Measurements from ENCODE around the gene NBEA.
"Not testable (repeated sequence)": the region's sequence is repeated elsewhere in the genome, so short reads cannot be mapped to it uniquely, and the experiment has no call there.

NBEA gene

DNA sequence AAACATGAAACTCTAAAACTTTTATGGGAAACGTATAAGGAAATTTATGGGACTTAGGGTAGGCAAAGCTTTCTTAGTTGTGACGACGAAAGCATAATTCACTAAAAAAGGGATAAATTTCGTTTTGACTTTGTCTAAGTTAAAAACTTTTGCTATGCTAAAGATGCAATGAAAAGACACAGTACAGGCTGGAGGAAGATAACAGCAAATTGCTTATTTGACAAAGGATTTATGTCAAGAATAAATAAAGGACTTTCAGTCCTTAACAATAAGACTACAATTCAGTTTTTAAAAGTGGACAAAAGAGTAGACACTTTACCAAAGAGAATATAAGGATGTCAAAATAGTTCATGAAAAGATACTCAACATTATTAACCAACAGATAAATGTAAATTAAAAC is 150.2 kb downstream of the NBEA start:
- no peak for DNase-seq

DNA sequence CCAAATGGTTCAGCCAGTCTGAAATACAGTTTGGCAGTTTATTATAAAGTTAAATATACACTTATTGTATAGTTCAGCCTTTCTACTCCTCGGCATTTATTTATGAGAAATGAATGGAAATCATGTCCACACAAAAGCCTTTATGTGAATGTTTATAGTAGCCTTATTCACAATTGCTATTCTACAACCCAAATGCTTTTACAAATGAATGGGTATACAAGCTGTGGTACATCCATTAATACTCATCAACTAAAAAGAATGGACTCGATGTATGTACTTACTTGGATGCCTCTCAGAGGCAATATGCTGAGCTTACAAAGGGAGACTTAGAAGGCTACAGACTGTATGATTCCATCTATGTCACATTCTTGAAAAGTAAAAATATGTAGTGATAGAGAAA is 150.7 kb downstream of the NBEA start:
- DNase-seq, result no peak

DNA sequence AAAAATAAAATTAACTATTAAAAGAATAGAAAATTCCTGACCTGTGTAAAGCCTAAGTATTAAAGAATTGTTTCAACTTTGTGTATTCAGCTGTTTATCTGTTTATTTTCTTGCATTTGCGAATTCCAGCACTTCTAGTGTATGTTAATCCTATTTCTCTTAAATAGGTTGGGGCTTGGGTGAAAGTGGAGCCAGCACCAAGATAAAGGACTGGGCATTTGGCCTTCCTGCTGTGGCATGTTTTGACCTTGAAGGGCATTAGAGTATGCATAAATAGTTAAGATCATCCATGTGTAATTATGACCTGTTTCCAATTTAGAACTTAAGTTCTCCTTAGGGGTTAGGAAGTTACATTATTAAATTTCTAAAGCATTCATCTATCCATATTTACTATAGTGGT is 151.3 kb downstream of the NBEA start:
- DNase-seq, result no peak

DNA sequence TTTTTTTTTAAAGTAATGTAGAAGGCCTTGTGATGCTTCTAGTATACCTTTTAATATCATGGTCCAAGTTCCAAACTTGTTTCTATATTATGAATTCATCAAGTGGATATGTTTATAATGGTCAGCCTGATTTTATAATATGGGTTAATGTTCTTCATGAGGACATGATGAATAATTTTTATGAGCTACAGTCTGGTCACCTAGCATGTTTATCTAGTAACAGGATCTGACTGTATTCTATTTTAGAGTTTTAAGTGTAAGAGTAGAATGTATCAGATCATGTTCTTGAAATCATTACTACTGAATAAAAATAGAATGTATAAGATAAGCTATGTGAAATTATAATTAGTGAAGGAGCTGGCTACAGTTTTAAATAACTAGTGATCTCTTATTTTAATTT is 164.7 kb downstream of the NBEA start:
- DNase-seq, result not testable (repeated sequence)

DNA sequence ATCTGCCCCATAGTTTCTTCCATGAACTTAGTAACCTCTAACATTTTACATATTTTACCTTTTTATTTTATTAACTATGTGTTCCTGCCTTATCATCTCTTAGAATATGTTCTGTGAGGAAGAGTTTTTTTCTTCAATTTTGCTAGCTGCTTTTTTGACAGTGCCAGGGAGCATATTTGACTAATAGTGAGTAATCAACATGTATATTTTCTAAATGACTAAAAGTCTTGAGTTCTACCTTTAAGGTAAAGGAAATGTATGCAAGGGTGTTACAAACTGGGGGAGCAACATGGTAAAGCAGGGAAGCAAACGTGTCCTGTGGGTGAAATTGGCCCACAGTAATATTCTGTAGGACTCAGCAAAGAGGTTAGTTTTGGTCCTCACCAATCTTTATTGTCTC is 165.5 kb downstream of the NBEA start:
- DNase-seq, result no peak

DNA sequence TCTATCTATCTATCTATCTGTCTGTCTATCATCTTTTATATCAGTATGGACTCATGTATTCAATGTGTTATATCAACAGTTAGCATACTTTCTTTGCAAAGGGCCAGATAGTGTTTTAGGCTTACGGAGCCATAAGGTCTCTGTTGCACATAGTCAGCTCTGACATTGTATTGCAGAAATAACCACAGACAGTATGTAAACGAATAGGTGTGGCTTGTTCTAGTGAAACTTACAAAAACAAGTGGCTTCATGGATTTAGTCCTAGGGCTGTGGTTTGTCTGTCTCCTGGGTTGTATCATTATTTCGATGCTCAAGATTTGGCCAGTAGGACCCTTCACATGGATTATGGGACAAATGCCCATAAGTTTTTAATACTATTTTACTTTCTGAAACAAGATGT is 171.5 kb downstream of the NBEA start:
- not testable (repeated sequence) for DNase-seq

DNA sequence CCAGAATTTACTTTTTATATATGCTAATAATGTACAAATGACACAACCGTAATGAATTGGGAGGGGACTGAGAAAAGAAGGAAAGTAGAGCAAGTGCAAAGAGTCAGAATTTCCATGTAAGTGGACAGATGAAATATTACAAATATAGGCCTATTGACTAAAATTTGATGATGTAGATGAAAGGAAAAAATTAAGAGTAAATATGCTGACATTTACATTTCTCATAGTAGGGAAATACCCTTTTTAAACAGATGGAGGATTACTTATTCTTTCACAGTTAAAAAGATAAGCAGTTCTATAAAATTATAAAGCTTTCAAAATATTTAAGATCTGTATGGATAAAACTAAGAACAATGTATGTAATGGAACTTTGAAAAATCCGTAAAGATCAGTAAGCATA is 185.4 kb downstream of the NBEA start:
- DNase-seq, result no peak

DNA sequence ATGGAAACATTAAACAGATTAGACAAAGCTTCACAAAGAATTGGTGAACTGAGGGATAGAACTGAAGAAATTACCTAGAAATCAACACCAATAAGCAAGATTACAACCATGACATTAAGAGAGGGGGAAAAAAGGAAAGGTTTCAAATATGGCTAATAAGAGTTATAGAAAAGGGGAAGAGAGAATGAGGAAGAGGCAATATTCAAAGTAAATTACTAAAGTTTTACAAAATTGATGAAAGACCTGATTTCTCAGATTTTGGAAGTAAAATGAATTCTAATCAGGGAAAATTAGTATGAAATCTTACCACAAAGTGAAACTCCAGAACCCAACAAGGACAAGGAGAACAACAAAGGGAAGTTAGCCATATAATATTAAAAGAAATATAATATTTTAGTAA is 187.4 kb downstream of the NBEA start:
- DNase-seq, result no peak

DNA sequence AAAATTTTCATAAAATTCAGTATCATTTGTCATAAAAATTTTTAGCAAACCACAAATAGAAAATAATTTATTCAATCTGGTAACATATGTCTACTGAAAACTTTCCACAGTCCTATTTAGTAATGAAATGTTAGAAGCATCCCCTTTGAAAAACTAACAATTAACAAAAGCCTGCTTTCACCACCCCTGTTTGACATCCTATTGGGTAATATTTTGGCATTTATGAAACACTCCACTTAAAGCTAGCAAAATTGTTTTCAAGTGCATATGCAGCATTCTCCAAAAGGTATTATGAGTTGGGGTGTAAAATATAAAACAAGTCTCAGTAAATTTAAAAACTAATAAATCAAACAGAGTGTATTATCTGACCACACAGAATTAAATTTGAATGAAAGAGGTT is 189.4 kb downstream of the NBEA start:
- DNase-seq, result no peak

DNA sequence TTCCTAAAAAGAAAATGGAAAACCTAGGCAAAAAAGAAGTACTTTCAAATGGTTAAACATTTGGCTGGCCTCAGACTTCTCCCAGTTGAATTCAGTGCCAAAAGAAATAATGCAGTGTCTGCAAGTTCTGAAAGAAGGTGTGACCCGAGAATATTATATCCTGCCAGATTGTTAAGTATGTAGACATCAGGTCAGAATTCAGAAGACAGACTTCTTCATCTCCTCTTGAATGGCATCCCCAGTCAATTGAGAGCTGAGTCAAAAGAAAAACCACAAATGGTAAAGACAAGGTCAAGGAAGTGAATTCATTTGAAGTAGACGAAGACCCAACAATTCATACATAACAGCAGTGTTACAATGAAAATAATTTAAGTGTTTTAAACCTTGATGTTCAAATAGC is 194.5 kb downstream of the NBEA start:
- DNase-seq, result no peak

DNA sequence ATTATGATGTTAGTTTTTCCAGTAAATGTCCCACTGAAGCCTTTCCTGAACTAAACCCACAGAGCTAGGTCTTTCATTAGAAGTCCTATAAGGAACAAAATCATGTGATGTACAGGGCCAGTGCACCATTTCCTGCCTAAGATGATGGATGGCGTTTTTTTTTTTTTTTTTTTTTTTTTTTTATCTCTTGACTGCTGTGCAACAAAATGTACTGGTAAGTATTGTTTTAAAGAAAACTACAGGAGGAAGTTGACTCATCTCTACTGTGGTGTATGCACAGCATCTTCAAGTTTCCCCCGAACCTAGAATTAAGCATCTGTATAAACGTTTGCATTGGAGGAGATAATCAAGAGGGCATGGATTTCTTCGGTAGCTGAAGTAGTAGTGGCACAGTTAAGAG is 197.5 kb downstream of the NBEA start:
- DNase-seq, result no peak

DNA sequence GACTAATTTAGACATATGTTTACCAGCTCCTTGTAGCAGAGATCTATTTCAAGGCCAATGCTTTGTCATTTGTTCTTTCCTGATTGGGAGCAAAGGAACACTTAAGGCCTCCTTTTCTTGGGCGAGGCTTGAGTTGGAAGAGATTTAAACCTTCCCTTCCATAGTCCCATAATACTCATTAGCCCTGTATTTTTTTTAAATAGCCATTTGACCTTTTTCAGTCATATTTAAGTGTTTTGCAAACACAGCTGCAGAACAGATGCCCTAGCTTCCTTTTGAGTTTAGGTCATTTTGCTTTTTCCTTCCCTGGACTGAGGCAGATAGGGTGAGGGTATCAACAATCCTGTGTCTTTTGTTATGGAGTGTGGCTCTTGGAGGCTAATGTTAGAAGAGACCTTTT is 198.3 kb downstream of the NBEA start:
- DNase-seq, result no peak

DNA sequence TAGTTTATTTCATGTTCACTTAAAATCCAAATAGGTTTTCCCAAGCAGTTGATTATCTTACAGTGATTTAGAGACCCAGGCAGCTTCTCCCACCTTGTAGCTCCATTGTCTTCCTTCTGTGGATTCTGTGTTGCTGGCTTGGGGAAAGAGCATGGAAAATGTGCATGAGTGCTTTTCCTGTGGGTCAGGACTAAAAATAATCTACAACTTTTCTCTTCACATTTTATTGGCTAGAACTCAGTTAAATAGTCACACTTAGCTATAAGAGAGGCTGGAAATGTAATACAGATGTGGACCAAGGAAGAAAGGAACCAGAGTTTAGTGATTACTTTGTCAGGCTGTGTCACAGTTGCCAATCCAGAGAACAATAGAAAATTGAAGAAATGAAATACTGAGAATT is 198.8 kb downstream of the NBEA start:
- DNase-seq, result no peak

DNA sequence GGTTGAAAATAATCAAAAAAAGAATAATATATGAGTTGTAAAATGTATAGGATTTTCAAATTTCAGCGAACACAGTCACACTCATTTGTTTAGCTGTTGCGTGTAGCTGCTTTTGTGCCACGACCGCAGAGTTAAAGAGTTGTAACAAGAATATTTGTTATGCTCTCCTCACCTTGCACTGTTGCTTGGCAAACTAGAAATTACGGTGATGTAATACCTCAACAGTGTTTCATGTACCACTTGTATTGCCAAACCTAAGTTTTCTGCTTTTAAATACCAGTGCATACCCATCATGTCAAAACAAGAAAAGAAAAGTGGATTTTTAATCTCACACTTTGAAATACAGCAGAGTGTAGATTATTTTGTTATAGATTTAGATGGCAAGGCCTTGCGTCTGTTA is 201.1 kb downstream of the NBEA start:
- no peak for DNase-seq

DNA sequence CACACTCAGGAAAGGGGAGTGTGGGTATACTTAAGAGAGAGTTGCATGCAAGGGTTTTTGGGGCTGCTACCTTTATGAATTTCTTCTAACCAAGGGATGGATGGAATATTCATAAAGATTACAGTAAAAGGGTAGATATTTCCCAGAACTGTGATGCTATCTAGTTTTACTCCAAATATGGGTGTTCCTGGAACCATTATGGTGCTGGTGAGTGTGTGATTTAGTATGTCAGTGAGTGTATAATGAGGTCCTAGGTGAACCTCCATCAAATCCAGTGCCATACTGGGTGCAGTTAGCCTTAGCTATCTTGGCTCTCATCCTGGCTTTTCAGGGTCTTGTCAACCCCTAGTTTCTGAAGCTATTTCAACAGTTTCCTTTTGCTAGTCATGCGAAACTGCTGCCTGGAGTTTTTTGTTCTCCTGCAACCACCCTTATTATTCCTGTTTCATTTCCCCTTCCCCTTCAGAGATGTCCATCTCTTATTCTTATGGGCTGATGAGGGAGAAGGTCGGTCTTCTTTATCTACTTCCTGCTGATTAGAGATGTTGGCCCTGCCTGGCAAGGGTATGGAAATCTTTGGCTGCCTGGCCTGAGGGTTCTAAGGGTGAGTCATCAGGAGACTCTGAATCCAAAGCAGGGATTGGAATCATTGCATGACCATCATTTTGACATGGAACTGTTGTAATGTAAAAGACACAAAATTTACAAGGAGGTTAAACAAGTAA is 202.3 kb downstream of the NBEA start:
- no peak for DNase-seq

DNA sequence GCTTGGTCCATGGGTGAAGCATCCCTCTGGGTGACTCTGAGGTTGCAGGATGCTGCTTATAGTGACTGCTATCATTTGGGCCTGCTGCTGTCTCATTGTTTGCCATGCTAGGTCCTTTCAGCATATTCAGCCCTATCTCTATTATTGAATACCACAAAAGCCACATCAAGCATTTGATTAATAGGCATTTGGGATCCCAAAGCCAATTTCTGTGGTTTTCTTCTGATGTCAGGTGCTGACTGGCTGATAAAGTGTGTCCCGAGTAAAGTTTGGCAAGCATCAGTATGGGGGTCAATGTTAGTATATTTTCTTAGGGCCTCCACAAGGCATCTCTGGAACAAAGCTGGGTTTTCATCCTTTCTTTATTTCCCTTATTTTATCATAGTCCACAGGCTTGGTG is 204.6 kb downstream of the NBEA start:
- DNase-seq, result peak; percentile 7

DNA sequence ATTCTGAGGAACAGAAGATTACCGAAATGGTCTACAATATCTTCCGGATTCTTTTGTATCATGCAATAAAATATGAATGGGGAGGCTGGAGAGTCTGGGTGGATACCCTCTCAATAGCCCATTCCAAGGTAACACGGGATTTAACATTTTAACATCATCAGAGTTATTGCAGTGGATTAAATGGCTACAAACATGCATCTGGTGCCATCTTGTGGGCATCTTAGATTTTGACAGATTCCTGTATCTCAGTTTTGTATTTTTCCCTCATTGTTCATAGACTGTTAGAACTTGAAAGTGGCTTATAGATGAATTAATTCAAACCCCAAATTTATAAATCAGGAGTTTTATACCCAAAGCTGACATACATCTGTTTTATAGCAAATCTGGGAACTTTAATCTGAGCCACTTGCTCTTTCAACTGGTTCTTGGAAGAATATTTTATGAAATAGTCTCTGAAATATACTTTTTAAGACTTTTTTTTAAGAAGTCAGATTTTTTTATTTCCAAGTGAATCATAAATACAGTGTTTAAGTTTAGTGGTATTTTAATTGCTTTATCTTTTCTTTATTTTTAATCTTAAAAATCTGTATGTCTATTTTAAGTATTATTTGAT is 215.2 kb downstream of the NBEA start:
- DNase-seq, result peak; percentile 69

DNA sequence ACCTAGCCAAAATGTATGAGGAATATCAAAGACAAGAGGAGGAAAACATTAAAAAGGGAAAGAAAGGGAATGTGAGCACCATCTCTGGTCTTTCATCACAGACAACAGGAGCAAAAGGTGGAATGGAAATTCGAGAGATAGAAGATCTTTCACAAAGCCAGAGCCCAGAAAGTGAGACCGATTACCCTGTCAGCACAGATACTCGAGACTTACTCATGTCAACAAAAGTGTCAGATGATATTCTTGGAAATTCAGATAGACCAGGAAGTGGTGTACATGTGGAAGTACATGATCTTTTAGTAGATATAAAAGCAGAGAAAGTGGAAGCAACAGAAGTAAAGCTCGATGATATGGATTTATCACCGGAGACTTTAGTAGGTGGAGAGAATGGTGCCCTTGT is 217.0 kb downstream of the NBEA start:
- no peak for DNase-seq

DNA sequence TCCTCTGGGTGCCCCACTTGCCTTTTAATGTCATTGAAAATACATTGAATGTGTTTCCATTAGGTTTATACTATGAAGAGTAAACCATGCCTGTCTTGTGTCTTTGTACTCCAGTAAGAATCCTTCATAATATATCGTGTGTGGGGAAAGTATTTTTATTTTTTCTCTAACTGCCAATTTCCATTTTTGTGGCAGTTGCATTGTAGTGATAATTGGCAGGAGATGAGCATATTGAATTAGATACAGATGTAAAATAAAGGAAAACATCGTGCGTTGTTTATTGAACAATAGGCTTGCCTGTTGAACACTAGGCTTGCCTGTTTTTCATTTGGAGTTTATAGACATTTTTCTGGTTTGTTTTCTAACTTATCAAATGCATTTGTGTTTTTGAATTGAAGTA is 218.8 kb downstream of the NBEA start:
- no peak for DNase-seq

DNA sequence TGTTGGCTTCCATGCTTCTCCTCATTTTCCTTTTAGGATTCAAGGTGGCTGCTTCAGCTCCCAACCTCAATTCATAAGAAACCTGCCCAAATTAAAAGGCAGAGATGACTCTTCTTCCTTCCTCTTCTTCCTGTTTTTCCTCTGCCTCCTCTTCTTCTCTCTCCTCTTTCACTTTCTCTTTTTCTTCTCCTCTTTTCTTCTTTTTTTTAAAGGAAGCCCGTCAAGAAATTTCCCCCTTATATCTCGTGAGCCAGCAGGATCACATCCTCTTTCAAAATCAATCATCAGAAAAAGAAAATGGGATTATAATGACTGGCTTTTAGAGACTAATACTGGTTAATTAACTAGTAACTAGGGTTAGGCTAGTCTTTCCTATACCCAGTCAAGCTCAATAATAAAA is 220.3 kb downstream of the NBEA start:
- no peak for DNase-seq

DNA sequence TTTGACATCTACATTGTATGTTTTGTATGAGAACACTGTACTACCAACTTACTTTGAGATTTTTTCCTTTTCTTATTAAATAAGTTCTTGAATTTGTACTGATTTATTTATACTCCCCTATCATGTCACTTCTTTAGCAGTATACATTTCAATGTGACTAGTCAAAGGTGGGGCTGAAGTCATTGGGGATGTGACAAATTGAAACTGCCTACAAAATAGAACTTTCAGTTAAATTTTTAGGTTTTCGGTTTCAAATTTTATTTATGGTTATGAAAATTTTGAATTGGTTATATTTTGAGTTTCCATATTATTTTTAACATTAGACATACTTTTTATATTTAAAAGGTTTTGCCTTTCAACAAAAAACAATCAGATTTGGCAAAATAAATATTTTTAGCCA is 221.6 kb downstream of the NBEA start:
- no peak for DNase-seq

DNA sequence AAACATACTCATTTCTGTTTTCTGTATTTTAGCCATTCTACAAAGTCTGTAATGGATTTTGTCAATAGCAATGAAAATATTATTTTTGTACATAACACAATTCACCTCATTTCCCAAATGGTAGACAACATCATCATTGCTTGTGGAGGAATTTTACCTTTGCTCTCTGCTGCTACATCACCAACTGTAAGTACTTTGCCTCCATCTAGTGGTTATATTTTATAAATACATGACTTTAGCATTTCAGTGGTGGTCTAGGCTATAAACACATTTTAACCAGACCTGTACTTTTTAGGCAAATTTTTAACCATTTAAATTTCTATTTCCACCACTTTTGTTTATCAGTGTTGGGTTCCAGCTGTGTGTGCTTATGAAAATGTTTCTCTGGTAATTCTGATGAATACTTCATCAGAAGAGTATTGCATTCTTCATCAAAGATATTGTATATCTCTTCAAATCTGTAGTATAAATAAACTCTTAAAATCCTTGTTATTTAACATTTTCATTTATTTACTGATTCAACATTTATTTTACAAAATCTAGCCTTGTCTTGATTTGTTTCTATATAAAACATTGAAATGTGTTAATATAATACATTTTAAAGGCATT is 222.4 kb downstream of the NBEA start:
- DNase-seq, result peak; percentile 48

DNA sequence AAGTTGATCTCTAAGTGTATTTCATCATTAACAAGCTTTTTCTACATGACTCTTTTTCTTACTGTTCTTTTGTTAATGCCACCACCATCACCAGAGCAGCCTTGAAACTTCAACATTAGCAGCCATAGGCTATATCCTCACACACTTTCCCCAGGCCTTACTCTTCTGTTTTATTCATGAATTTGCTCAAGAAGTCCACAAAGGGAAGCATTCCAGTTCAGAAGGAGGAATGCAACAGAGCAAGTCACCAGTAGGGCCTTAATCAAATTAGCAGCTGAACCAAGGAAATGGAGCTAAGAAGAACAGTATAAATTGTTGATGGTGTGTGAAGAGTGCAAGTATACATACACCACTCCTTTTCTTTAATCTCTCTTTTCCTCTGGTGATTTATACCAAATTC is 223.1 kb downstream of the NBEA start:
- no peak for DNase-seq

DNA sequence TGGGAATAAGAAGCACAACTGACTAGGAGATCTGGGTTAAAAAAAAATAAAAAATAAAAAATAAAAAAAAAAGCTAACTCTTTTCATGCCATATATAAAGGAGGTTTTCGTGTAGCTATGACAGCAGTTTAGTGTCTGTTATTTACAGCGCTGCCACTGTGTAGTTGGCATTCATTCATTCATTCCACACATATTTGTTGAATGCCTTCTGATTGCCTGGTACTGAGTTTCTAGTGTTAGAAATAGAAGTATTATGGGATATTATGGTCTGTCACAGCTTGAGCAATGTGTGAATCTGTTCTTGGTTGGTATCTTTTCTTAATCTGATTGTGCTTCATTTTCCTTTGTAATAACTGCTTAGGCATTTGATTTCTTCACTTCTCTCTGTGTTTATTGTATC is 237.4 kb downstream of the NBEA start:
- DNase-seq, result no peak

Measured in hematopoietic multipotent progenitor cell treated with erythropoietin and hydrocortisone succinate and interleukin-3 and kit ligand, for 8 days (in vitro differentiated cells).